GM12878 (cell line): Measurements from ENCODE around the gene MYO16. TPM values are rescaled to one million over a fixed set of nuclear protein-coding genes. Genes with fewer than 3 reads are reported as not detected.

ENCODE experiments used
- ATAC-seq: fragments of 200-7000 bp; cut with Tn5 transposase; 3 replicates; pipeline ENCODE4 v1.9.1; 2020; ENCODE audit warnings: mild to moderate bottlenecking, moderate library complexity
- BruUV-seq: library from RNA; stranded (reverse); fragments of 400-500 nt; replicated peaks from 2 replicates; lab custom pipeline; 2021; lab: Mats Ljungman, UMichigan
- CTCF ChIA-PET: fragments of 300-600 bp; sonication (Branson Sonifier 250); formaldehyde crosslinking; extraction: SDS; loops from one replicate; lab custom pipeline; 2021; ENCODE audit warnings: inconsistent platforms; lab: Yijun Ruan, JAX
- POLR2A ChIA-PET: fragments of 350-600 bp; formaldehyde crosslinking; extraction: SDS; loops from one replicate; lab custom pipeline; 2021; ENCODE audit warnings: inconsistent platforms; lab: Charles Lee
- RAD21 ChIA-PET: fragments of 300-600 bp; sonication (Branson Sonifier 250); formaldehyde crosslinking; loops from one replicate; lab custom pipeline; 2023; ENCODE audit warnings: antibody characterized with exemption; ENCODE audit not compliant: unreplicated experiment; lab: Charles Lee
- SMC1A ChIA-PET: fragments of 300-600 bp; sonication (Branson Sonifier 250); formaldehyde crosslinking; loops from one replicate; lab custom pipeline; 2023; ENCODE audit not compliant: unreplicated experiment, uncharacterized antibody; lab: Charles Lee
- DNase-seq: peaks from one replicate; pipeline ENCODE4 v3.0.0-alpha.2; 2011; ENCODE audit warnings: low read depth, low spot score
- FAIRE-seq: peaks from 3 replicates; lab custom pipeline; 2011; peaks lifted over from hg19 to GRCh38; lab: Jason Lieb, UNC
- H2AFZ ChIP-seq: 2 replicates; pipeline ENCODE4 v1.6.0; 2011; ENCODE audit warnings: low read depth, low read length, control low read depth; ENCODE audit not compliant: control insufficient read depth
- H3K27ac ChIP-seq: 2 replicates; pipeline ENCODE4 v1.5.1; 2011; ENCODE audit warnings: control low read depth; ENCODE audit not compliant: control insufficient read depth, insufficient read depth
- H3K27me3 ChIP-seq, 2 experiments: replicated peaks in 1 of 2; 2 replicates each; pipeline versions ENCODE4 v1.6.0 to v1.6.1; 2011; ENCODE audit warnings: low read length in 1 of 2; ENCODE audit not compliant: control insufficient read depth in 2 of 2, insufficient read depth in 2 of 2
- H3K36me3 ChIP-seq, 2 experiments: 2 replicates each; pipeline ENCODE4 v1.5.1; 2011; ENCODE audit warnings: low read length in 1 of 2; ENCODE audit not compliant: control insufficient read depth in 2 of 2, insufficient read depth in 2 of 2
- H3K4me1 ChIP-seq: 2 replicates; pipeline ENCODE4 v1.6.1; 2011; ENCODE audit warnings: mild to moderate bottlenecking, low read length, moderate library complexity, mixed read lengths; ENCODE audit not compliant: control insufficient read depth, insufficient read depth
- H3K4me2 ChIP-seq: 2 replicates; pipeline ENCODE4 v1.6.0; 2011; ENCODE audit warnings: control low read depth; ENCODE audit not compliant: control insufficient read depth, insufficient read depth
- H3K4me3 ChIP-seq: fragments of 200-600 bp; sonication (generic); 2 replicates; pipeline ENCODE4 v1.5.1; 2016
- H3K79me2 ChIP-seq: 2 replicates; pipeline ENCODE4 v1.6.0; 2011; ENCODE audit warnings: low read length; ENCODE audit not compliant: control insufficient read depth, insufficient read depth
- H3K9ac ChIP-seq: 2 replicates; pipeline ENCODE4 v1.8.0; 2011; ENCODE audit warnings: low read length, control low read depth, mixed read lengths; ENCODE audit not compliant: control insufficient read depth, insufficient read depth
- H3K9me3 ChIP-seq: replicated peaks from 3 replicates; pipeline ENCODE4 v1.5.1; 2011; ENCODE audit warnings: mild to moderate bottlenecking, low read length; ENCODE audit not compliant: control insufficient read depth, insufficient read depth
- H4K20me1 ChIP-seq: 2 replicates; pipeline ENCODE4 v1.6.0; 2011; ENCODE audit not compliant: control insufficient read depth, insufficient read depth
- ATF7 ChIP-seq: fragments of 450-650 bp; IDR thresholded peaks from 2 replicates; pipeline ENCODE4 v1.6.1; 2016; ENCODE audit warnings: low read depth, mild to moderate bottlenecking
- BHLHE40 ChIP-seq, 2 experiments: fragments of 450-650 bp in 1 of 2; IDR thresholded peaks; 2 replicates each; pipeline ENCODE4 v1.6.1; 2011 to 2017; ENCODE audit warnings: low read depth in 2 of 2, borderline replicate concordance in 1 of 2, improper control_type of control experiment in 1 of 2, low read length in 1 of 2, mild to moderate bottlenecking in 1 of 2
- CEBPB ChIP-seq, 2 experiments: fragments of 150-350 bp in 1 of 2; IDR thresholded peaks; 2 replicates each; pipeline ENCODE4 v1.6.1; 2012 to 2014; ENCODE audit warnings: low read depth in 2 of 2, low read length in 2 of 2, borderline replicate concordance in 1 of 2, inconsistent platforms in 1 of 2
- CHD4 ChIP-seq: fragments of 200-600 bp; sonication (generic); IDR thresholded peaks from 2 replicates; pipeline ENCODE4 v1.6.1; 2016; ENCODE audit warnings: mild to moderate bottlenecking
- HCFC1 ChIP-seq: fragments of 150-350 bp; IDR thresholded peaks from 2 replicates; pipeline ENCODE4 v1.6.1; 2014; ENCODE audit warnings: low read length
- LARP7 ChIP-seq: fragments of 450-650 bp; IDR thresholded peaks from 2 replicates; pipeline ENCODE4 v1.6.1; 2017; ENCODE audit warnings: mild to moderate bottlenecking
- MLLT1 ChIP-seq: fragments of 450-650 bp; IDR thresholded peaks from 2 replicates; pipeline ENCODE4 v1.6.1; 2016; ENCODE audit warnings: mild to moderate bottlenecking
- MYC ChIP-seq: IDR thresholded peaks from 2 replicates; pipeline ENCODE4 v1.6.1; 2011; ENCODE audit warnings: mild to moderate bottlenecking, low read length, moderate library complexity, inconsistent platforms; ENCODE audit not compliant: insufficient read depth, insufficient replicate concordance, insufficient read length, severe bottlenecking
- NRF1 ChIP-seq: conservative IDR thresholded peaks from 2 replicates; pipeline ENCODE4 v1.6.1; 2011; ENCODE audit warnings: mild to moderate bottlenecking, low read depth, low read length, improper control_type of control experiment
- PAX8 ChIP-seq: fragments of 450-650 bp; IDR thresholded peaks from 2 replicates; pipeline ENCODE4 v1.6.1; 2017; ENCODE audit warnings: mild to moderate bottlenecking, moderate library complexity
- RB1 ChIP-seq: fragments of 450-650 bp; formaldehyde crosslinking; IDR thresholded peaks from 2 replicates; pipeline ENCODE4 v1.6.1; 2017; ENCODE audit warnings: mild to moderate bottlenecking, borderline replicate concordance
- RELB ChIP-seq: fragments of 450-650 bp; IDR thresholded peaks from 2 replicates; pipeline ENCODE4 v1.6.1; 2017; ENCODE audit warnings: low read depth, mild to moderate bottlenecking, moderate library complexity
- SRF ChIP-seq, 2 experiments: IDR thresholded peaks; 2 replicates each; pipeline ENCODE4 v1.6.1; 2011; ENCODE audit warnings: low read depth in 2 of 2, low read length in 2 of 2, mild to moderate bottlenecking in 1 of 2, moderate library complexity in 1 of 2
- TBL1XR1 ChIP-seq: IDR thresholded peaks from 2 replicates; pipeline ENCODE4 v1.6.1; 2012; ENCODE audit warnings: low read depth, low read length, improper control_type of control experiment
- WGBS: methylation state at CpG from one replicate; pipeline ENCODE4 v1.1.6; 2016; ENCODE audit warnings: low lambda C conversion rate; ENCODE audit not compliant: insufficient replicate concordance, insufficient coverage; ENCODE audit errors: missing lambda C conversion rate; 5-methylcytosine and 5-hydroxymethylcytosine counted together
- in situ Hi-C: fragments of 300-500 bp; cut with MboI; formaldehyde crosslinking; loops from 9 replicates; pipeline ENCODE4 v1.14.3; 2018; ENCODE audit warnings: mixed read lengths
- intact Hi-C: fragments of 100-400 bp; cut with micrococcal nuclease; formaldehyde crosslinking; loops from one replicate; pipeline ENCODE4 v1.14.2; 2022; ENCODE audit not compliant: unreplicated experiment
- polyA plus RNA-seq, 11 experiments: library from polyadenylated mRNA; depleted of rRNA in 4 of 11; unstranded in 6 of 11; stranded (reverse) in 5 of 11; fragments of >200 nt; fragmentation: Nextera tagmentation in 4 of 11; fragmentation: Illumina TruSeq in 1 of 11; extraction: Ambion mirVana in 4 of 11; extraction: Trizol in 1 of 11; gene quantifications; 1 replicate in 1 of 11; 2 replicates in 10 of 11; pipeline versions ENCODE4 v1.2.1 to v1.2.3, GENCODE V29; 2011 to 2016; ENCODE audit warnings: inconsistent platforms in 2 of 11, missing spikeins in 2 of 11, low read depth in 1 of 11
- total RNA-seq, 4 experiments: library from RNA; depleted of rRNA in 3 of 4; stranded (reverse); fragments of >200 nt in 3 of 4; fragmentation: Illumina TruSeq in 1 of 4; extraction: Trizol in 1 of 4; gene quantifications; 2 replicates each; pipeline versions ENCODE4 v1.2.1 to v1.2.3, GENCODE V29; 2013 to 2021

Gene MYO16
- total and polyA plus RNA-seq, 10 of the 15 experiments (the other 5 are each of a cell fraction or from before 2014, with no cell fraction given) = under 0.01 to 1.7 (median 0.05) TPM; not detected in 4

GRCh38 chr13:108917581-108917980 is 288.2 kb downstream of the MYO16 start:
- Histone ChIP-seq H2AFZ (no peak overlapping the region), H3K4me3 (no peak overlapping the region), H3K9me3 (no peaks in the 10 kb centered on the region), H3K27me3 (no peaks in the 10 kb centered on the region), H3K79me2 (no peaks in the 10 kb centered on the region), H3K36me3 (no peaks in the 10 kb centered on the region), H3K4me1 (peaks cover 9% of the 10 kb centered on the region), H3K9ac (no peak overlapping the region), H3K4me2 (no peak overlapping the region), H3K27ac (no peak overlapping the region), H4K20me1 (no peaks in the 10 kb centered on the region)
- CTCF ChIA-PET = interaction anchor here (1.0 to 3.1 kb wide), 2 partner anchors 23 to 43 kb away, joined by 3 to 21 read pairs; no protein-coding TSS in a partner anchor
- POLR2A ChIA-PET = no interaction called here
- WGBS = 97% methylated on average over 3 of the region's 3 CpGs
- SMC1A ChIA-PET = interaction anchor here (0.7 to 0.8 kb wide), 2 partner anchors 12 to 44 kb away, joined by 3 read pairs; no protein-coding TSS in a partner anchor
- in situ Hi-C loops = no loop called here
- intact Hi-C loops = no loop called here
- BruUV-seq = no TSS peak
- FAIRE-seq = no peak
- no peak for ATAC-seq
- RAD21 ChIA-PET = no interaction called here
- TF ChIP-seq PAX8 = no peak
- no peak for TF ChIP-seq SRF (IDR thresholded peaks at IDR 0.05; ENCODE audit: low read depth in 2 of 2, low read length in 2 of 2)
- TF ChIP-seq MYC = no peak
- TF ChIP-seq RB1 = no peak
- TF ChIP-seq LARP7 = no peak
- DNase-seq = no peak

- ATAC-seq = no peak
- Histone ChIP-seq H3K27me3 (no peaks in the 10 kb centered on the region), H3K36me3 (no peaks in the 10 kb centered on the region), H3K4me3 (no peak overlapping the region), H3K79me2 (no peaks in the 10 kb centered on the region), H3K27ac (no peak overlapping the region), H3K9ac (no peak overlapping the region), H3K4me1 (peaks cover 9% of the 10 kb centered on the region), H2AFZ (no peak overlapping the region), H4K20me1 (no peaks in the 10 kb centered on the region), H3K9me3 (no peaks in the 10 kb centered on the region), H3K4me2 (no peak overlapping the region)
- RAD21 ChIA-PET = no interaction called here
- intact Hi-C loops (no loop called here), in situ Hi-C loops (no loop called here)
- SMC1A ChIA-PET = no interaction called here
- no peak for DNase-seq
- no peak for FAIRE-seq
- WGBS = 77% methylated on average over 9 of the region's 11 CpGs
- POLR2A ChIA-PET = no interaction called here
- CTCF ChIA-PET = no interaction called here
- BruUV-seq = no TSS peak
- no peak for TF ChIP-seq HCFC1
- no peak for TF ChIP-seq CHD4
- TF ChIP-seq MLLT1 = no peak
- TF ChIP-seq CEBPB (IDR thresholded peaks at IDR 0.05; ENCODE audit: borderline replicate concordance in 1 of 2, low read depth in 2 of 2, low read length in 2 of 2) = no peak
- no peak for TF ChIP-seq ATF7
- TF ChIP-seq BHLHE40 (IDR thresholded peaks at IDR 0.05; ENCODE audit: borderline replicate concordance in 1 of 2, low read depth in 2 of 2, low read length in 1 of 2) = no peak
- no peak for TF ChIP-seq NRF1
- TF ChIP-seq RELB = no peak
- TF ChIP-seq TBL1XR1 = no peak
Measured at GRCh38 chr13:108919036-108919907, 289.9 kb downstream of the MYO16 start.
